K562 (cell line): ENCODE results near the gene JUNB. TPM values are rescaled to one million over a fixed set of nuclear protein-coding genes. Genes with fewer than 3 reads are reported as not detected.

Experiments
- CBX5 ChIP-seq: IDR thresholded peaks from 2 replicates; pipeline ENCODE4 v1.6.1; 2014; ENCODE audit warnings: low read depth, borderline replicate concordance
- CTBP1 ChIP-seq: fragments of 450-650 bp; IDR thresholded peaks from 2 replicates; pipeline ENCODE4 v1.6.1; 2016; ENCODE audit warnings: borderline replicate concordance
- EGR1 ChIP-seq: fragments of 450-650 bp; conservative IDR thresholded peaks from 2 replicates; pipeline ENCODE4 v1.6.1; 2017; ENCODE audit warnings: mild to moderate bottlenecking
- FIP1L1 ChIP-seq: fragments of 200-400 bp; formaldehyde crosslinking; IDR thresholded peaks from 2 replicates; pipeline ENCODE4 v1.6.1; 2018; ENCODE audit warnings: mild to moderate bottlenecking, low read depth, low read length; ENCODE audit not compliant: poor library complexity, severe bottlenecking
- FOXP1 ChIP-seq: sonication (generic); formaldehyde crosslinking; IDR thresholded peaks from 2 replicates; pipeline ENCODE4 v1.8.0; 2022; ENCODE audit warnings: mild to moderate bottlenecking, missing genetic modification reagents
- MAFK ChIP-seq: IDR thresholded peaks from 2 replicates; pipeline ENCODE4 v1.6.1; 2011; ENCODE audit warnings: low read length, improper control_type of control experiment
- NCOA1 ChIP-seq: fragments of 450-650 bp; IDR thresholded peaks from 2 replicates; pipeline ENCODE4 v1.6.1; 2016; ENCODE audit warnings: low read depth
- NR4A1 ChIP-seq, 2 experiments: fragments of 250-450 bp in 1 of 2; fragments of 450-650 bp in 1 of 2; sonication (Bioruptor Pico) in 1 of 2; IDR thresholded peaks; 2 replicates each; pipeline versions ENCODE4 v1.4.0 to v1.6.1; 2016 to 2020; ENCODE audit warnings: mild to moderate bottlenecking in 2 of 2, missing compliant biosample characterization in 1 of 2, missing genetic modification characterization in 1 of 2, moderate library complexity in 1 of 2
- SIN3B ChIP-seq: fragments of 450-650 bp; IDR thresholded peaks from 2 replicates; pipeline ENCODE4 v1.6.1; 2017; ENCODE audit warnings: low read depth, mild to moderate bottlenecking, moderate library complexity
- YBX1 ChIP-seq: fragments of 450-650 bp; IDR thresholded peaks from 2 replicates; pipeline ENCODE4 v1.7.1; 2016; ENCODE audit warnings: mild to moderate bottlenecking
- polyA plus RNA-seq, 8 experiments: library from polyadenylated mRNA; depleted of rRNA in 4 of 8; stranded (reverse) in 5 of 8; unstranded in 3 of 8; fragments of >200 nt; fragmentation: Nextera tagmentation in 2 of 8; fragmentation: Illumina TruSeq in 1 of 8; extraction: Ambion mirVana in 2 of 8; extraction: Trizol in 1 of 8; gene quantifications; 2 replicates each; pipeline versions ENCODE4 v1.2.1 to v1.2.3, GENCODE V29; 2011 to 2014; ENCODE audit warnings: inconsistent platforms in 1 of 8, missing spikeins in 1 of 8
- total RNA-seq, 7 experiments: library from RNA; depleted of rRNA in 6 of 7; stranded (reverse); fragments of >200 nt in 6 of 7; fragmentation: Illumina TruSeq in 2 of 7; extraction: Trizol in 2 of 7; gene quantifications; 2 replicates each; pipeline versions ENCODE4 v1.2.1 to v1.2.3, GENCODE V29; 2011 to 2021; ENCODE audit warnings: low replicate concordance in 1 of 7
- TF ChIP-seq, protein P1 (sequence below): fragments of 450-650 bp; IDR thresholded peaks from 2 replicates; pipeline ENCODE4 v1.6.1; 2016; ENCODE audit warnings: mild to moderate bottlenecking, moderate library complexity
- TF ChIP-seq, protein P2 (sequence below), 2 experiments: fragments of 150-350 bp in 1 of 2; IDR thresholded peaks; 2 replicates each; pipeline ENCODE4 v1.6.1; 2012 to 2016; ENCODE audit warnings: low read depth in 2 of 2, low read length in 2 of 2, mild to moderate bottlenecking in 1 of 2, moderate library complexity in 1 of 2

The JUNB gene
- total and polyA plus RNA-seq, 9 of the 15 experiments (the other 6 are each of a cell fraction or from before 2014, with no cell fraction given) = 0.23 to 88.1 (median 13.1) TPM

DNA sequence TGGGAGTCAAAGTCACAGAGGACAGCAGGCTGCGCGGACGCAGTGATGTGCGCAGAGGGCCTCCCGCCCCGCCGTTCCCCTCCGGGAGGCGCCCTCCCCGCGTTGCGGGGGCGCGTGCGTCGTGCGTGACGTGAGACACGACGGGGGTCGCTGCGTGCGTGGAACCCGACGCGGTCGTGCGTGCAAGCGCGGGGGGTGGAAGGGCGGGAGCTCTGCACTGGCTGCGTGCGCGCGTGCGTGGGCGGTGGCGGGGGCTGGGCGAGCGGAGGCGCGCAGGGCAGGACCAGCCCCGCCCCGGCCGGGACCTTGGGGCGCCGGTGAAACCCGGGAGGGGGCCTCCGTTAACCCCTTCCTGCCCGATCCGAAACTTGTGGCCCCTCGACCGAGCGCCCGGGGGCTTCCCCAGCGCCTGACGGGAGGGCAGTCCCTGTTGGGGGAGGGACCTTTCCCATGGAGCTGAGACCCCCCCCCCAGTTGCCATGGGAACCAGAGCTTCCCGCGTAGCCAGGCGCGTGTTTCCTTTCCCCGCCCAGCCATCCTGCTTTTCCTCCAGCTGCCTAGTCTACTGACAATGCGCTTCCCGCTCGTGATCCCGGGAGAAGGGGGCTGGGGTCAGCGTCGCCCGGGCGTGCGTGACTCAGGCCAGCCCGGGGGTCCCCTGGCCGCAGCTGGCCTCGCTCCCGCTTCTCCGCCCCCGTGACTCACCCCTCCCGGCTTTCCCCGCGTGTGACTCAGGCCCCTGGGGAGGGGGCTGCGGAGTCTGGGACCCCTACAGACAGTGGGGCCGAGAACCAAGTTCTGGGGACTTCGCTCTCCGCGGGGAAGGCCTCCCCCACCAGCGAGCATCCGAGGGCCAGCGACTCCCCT is 8.6 kb upstream of the JUNB start (continued):
- TF ChIP-seq, protein P1, sequence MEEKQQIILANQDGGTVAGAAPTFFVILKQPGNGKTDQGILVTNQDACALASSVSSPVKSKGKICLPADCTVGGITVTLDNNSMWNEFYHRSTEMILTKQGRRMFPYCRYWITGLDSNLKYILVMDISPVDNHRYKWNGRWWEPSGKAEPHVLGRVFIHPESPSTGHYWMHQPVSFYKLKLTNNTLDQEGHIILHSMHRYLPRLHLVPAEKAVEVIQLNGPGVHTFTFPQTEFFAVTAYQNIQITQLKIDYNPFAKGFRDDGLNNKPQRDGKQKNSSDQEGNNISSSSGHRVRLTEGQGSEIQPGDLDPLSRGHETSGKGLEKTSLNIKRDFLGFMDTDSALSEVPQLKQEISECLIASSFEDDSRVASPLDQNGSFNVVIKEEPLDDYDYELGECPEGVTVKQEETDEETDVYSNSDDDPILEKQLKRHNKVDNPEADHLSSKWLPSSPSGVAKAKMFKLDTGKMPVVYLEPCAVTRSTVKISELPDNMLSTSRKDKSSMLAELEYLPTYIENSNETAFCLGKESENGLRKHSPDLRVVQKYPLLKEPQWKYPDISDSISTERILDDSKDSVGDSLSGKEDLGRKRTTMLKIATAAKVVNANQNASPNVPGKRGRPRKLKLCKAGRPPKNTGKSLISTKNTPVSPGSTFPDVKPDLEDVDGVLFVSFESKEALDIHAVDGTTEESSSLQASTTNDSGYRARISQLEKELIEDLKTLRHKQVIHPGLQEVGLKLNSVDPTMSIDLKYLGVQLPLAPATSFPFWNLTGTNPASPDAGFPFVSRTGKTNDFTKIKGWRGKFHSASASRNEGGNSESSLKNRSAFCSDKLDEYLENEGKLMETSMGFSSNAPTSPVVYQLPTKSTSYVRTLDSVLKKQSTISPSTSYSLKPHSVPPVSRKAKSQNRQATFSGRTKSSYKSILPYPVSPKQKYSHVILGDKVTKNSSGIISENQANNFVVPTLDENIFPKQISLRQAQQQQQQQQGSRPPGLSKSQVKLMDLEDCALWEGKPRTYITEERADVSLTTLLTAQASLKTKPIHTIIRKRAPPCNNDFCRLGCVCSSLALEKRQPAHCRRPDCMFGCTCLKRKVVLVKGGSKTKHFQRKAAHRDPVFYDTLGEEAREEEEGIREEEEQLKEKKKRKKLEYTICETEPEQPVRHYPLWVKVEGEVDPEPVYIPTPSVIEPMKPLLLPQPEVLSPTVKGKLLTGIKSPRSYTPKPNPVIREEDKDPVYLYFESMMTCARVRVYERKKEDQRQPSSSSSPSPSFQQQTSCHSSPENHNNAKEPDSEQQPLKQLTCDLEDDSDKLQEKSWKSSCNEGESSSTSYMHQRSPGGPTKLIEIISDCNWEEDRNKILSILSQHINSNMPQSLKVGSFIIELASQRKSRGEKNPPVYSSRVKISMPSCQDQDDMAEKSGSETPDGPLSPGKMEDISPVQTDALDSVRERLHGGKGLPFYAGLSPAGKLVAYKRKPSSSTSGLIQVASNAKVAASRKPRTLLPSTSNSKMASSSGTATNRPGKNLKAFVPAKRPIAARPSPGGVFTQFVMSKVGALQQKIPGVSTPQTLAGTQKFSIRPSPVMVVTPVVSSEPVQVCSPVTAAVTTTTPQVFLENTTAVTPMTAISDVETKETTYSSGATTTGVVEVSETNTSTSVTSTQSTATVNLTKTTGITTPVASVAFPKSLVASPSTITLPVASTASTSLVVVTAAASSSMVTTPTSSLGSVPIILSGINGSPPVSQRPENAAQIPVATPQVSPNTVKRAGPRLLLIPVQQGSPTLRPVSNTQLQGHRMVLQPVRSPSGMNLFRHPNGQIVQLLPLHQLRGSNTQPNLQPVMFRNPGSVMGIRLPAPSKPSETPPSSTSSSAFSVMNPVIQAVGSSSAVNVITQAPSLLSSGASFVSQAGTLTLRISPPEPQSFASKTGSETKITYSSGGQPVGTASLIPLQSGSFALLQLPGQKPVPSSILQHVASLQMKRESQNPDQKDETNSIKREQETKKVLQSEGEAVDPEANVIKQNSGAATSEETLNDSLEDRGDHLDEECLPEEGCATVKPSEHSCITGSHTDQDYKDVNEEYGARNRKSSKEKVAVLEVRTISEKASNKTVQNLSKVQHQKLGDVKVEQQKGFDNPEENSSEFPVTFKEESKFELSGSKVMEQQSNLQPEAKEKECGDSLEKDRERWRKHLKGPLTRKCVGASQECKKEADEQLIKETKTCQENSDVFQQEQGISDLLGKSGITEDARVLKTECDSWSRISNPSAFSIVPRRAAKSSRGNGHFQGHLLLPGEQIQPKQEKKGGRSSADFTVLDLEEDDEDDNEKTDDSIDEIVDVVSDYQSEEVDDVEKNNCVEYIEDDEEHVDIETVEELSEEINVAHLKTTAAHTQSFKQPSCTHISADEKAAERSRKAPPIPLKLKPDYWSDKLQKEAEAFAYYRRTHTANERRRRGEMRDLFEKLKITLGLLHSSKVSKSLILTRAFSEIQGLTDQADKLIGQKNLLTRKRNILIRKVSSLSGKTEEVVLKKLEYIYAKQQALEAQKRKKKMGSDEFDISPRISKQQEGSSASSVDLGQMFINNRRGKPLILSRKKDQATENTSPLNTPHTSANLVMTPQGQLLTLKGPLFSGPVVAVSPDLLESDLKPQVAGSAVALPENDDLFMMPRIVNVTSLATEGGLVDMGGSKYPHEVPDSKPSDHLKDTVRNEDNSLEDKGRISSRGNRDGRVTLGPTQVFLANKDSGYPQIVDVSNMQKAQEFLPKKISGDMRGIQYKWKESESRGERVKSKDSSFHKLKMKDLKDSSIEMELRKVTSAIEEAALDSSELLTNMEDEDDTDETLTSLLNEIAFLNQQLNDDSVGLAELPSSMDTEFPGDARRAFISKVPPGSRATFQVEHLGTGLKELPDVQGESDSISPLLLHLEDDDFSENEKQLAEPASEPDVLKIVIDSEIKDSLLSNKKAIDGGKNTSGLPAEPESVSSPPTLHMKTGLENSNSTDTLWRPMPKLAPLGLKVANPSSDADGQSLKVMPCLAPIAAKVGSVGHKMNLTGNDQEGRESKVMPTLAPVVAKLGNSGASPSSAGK = peak; percentile 79
- TF ChIP-seq CBX5 (no peak; the same call in 1 of the 2 replicates), MAFK (no peak), FOXP1 (peak; percentile 64; the same call in 1 of the 2 replicates), YBX1 (no peak), CTBP1 (peak; percentile 96), NR4A1 (CRISPR knock-in tag; IDR thresholded peaks at IDR 0.05) (0 out of 2 replicates have a peak, but pooled peaks have one; percentile 29), NR4A1 (tag; IDR thresholded peaks at IDR 0.05) (no peak; the same call in 1 of the 2 replicates), NCOA1 (no peak), FIP1L1 (peak; percentile 95), EGR1 (peak; percentile 99), SIN3B (0 out of 2 replicates have a peak, but pooled peaks have one; percentile 36)
- TF ChIP-seq, protein P2, sequence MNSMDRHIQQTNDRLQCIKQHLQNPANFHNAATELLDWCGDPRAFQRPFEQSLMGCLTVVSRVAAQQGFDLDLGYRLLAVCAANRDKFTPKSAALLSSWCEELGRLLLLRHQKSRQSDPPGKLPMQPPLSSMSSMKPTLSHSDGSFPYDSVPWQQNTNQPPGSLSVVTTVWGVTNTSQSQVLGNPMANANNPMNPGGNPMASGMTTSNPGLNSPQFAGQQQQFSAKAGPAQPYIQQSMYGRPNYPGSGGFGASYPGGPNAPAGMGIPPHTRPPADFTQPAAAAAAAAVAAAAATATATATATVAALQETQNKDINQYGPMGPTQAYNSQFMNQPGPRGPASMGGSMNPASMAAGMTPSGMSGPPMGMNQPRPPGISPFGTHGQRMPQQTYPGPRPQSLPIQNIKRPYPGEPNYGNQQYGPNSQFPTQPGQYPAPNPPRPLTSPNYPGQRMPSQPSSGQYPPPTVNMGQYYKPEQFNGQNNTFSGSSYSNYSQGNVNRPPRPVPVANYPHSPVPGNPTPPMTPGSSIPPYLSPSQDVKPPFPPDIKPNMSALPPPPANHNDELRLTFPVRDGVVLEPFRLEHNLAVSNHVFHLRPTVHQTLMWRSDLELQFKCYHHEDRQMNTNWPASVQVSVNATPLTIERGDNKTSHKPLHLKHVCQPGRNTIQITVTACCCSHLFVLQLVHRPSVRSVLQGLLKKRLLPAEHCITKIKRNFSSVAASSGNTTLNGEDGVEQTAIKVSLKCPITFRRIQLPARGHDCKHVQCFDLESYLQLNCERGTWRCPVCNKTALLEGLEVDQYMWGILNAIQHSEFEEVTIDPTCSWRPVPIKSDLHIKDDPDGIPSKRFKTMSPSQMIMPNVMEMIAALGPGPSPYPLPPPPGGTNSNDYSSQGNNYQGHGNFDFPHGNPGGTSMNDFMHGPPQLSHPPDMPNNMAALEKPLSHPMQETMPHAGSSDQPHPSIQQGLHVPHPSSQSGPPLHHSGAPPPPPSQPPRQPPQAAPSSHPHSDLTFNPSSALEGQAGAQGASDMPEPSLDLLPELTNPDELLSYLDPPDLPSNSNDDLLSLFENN (IDR thresholded peaks at IDR 0.05; ENCODE audit: low read depth in 2 of 2, low read length in 2 of 2) = 0 out of 4 replicates have a peak, but pooled peaks of 1 of the 2 experiments have one; percentile 40
